ENCODE data around the gene MRPL18. TPM values are rescaled to one million over a fixed set of nuclear protein-coding genes. Genes with fewer than 3 reads are reported as not detected.
A peak's percentile ranks its signal among the peaks of the same experiment; 100 is the strongest.
"Not testable (repeated sequence)": the region's sequence is repeated elsewhere in the genome, so short reads cannot be mapped to it uniquely, and the experiment has no call there.

The MRPL18 gene
- 10 to 100 TPM; 29.7 to 72.1 (median 51.7) TPM for polyA plus RNA-seq

DNA sequence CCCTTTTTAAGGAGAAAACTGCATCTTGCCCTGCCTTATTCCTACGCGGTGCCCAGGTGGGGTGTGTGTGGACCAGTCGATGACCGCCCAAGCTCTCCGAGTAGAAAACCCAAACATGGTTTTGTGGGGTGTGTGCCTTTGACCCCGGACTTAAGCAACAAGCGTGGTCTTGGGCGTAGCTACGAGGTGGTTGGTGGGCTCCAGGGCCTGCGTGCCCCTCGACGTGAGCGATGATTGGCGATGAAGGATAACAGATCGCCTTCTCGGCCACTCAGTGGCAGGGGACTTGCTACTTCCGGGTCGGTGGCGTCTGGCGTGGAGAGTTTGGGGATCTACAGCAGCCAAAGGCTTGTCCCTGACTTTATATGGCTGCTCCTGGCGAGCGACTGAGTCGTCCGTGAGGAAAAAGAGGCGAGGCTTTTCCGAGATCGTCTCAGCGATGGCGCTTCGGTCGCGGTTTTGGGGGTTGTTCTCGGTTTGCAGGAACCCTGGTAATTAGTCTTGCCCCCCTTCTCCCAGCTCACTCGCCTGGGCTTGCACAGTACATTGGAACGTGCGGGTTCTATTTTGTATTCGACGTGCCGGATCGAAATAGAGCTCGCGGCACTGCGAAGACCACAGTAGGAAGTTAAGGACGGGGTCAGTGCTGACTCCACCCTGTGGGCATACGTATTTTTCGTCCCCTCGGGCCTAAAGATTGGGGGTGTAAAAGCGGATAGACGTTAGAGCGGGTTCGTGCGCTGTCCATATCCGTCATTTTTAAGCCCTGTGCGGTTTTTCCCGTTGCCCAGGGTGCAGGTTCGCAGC, at the start of gene MRPL18:
MRPL18 (plus strand) TSS at position 319 of the 807 bp plus-strand sequence; CDS start at position 440, 121 bp downstream.
- H3K27ac ChIP-seq (ENCODE audit: low read depth, low read length), result peak within 1 kb of the TSS; percentile 53
- 0% methylated on average over 56 of the region's 56 CpGs for WGBS, 3 donors

DNA sequence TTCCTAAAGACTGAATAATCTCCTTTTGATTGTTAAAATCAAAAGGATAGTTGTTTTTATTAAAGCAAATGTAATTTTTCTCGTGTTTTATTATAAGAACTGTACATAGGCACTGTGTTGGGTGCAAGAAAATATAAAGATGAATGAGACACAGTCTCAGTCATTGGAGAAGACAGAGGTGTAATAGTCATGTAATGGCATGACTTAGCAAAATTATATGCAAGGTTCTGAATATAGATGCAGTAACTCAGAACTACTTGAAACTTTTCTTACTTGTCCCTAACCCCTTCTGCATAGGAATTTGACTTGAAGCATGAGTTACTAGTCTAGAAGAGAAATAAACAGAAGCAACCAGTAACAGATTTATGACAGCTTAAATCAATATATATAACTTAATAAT, 48.1 kb upstream of the MRPL18 start:
- WGBS, 3 donors, result 73 to 91% (median 81%) methylated on average over 1 of the region's 1 CpG

DNA sequence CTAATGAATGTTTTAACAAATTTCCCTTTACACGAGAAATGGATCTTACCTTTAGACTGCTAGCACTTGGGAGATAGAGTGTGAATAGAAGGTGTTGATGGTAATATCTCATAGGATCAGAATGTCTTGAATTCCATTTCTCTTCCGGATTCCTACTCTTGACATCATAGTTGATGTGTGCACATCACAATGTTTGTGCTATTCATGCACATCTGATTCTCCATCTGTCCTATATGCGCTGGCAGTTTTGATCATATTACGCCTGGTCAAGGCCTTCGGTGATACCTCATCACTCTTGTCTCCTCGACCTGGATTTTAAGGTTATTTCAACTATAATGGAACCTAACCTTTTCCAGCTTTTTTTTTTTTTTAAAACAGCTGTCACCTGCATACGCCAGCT, 45.2 kb upstream of the MRPL18 start:
- 83 to 87% (median 83%) methylated on average over 7 of the region's 7 CpGs for WGBS, 3 donors
- no peak overlapping the region for H3K27ac ChIP-seq (ENCODE audit: low read depth, low read length)

More for the DNA sequence above, 48.1 kb upstream of the MRPL18 start:
- no peak overlapping the region for H3K27ac ChIP-seq (ENCODE audit: low read depth, low read length)

DNA sequence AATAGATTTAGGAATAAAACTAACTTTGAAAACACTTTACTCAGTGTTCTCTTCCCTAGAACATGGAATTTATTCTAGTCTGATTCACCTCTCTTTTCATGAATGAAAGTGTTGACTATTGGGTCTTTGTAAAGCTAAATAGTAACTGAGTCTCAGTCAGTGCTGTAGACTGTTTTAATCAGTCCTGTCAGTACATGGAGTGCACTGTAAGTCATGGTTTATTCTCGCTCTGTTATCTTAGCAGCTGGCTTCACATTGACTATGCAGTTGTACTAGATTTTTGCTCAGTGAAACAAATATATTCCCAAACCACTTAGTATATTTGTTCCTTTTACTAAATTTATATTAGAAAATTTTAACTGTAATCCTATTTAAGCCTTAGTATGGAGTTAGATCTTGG, 43.5 kb upstream of the MRPL18 start:
- WGBS, 3 donors, result 76 to 91% (median 91%) methylated on average over 1 of the region's 1 CpG
- H3K27ac ChIP-seq (ENCODE audit: low read depth, low read length), result no peak overlapping the region

DNA sequence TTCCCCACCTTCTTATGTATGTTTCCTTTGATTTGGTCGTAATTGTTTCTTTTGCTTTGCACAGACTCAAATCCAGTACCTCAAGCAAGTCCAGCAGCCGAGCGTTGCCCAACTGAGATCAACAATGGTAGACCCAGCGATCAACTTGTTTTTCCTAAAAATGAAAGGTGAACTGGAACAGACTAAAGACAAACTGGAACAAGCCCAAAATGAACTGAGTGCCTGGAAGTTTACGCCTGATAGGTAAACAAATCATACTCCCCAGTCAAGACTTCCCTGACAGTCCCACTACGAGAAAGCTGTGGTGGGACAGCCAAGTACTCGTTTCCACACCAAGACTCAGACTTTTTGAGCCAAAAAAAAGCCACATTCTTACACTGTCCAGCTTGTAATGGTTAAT, 42.1 kb upstream of the MRPL18 start:
- 76 to 88% (median 85%) methylated on average over 7 of the region's 7 CpGs for WGBS, 3 donors
- H3K27ac ChIP-seq (ENCODE audit: low read depth, low read length), result not testable (repeated sequence)

DNA sequence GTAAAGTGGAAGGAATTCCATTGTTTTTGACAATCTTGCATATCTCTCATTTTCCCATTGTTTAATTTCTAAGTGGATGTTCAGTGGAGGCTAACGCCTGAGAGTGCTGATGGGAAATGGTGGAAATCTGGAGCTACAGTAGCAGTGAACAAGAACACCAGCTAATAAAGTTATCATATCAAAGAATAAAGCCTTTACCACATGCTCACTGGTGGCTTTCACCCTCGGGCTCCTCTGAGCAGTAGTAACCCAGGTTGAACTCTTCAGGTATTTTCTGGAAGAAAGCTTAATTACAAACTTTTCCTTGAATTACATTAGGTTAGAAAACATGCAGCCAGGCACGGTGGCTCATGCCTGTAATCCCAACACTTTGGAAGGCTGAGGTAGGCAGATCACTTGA, 38.8 kb upstream of the MRPL18 start:
- no peak overlapping the region for H3K27ac ChIP-seq (ENCODE audit: low read depth, low read length)
- 82 to 86% (median 86%) methylated on average over 3 of the region's 3 CpGs for WGBS, 3 donors

DNA sequence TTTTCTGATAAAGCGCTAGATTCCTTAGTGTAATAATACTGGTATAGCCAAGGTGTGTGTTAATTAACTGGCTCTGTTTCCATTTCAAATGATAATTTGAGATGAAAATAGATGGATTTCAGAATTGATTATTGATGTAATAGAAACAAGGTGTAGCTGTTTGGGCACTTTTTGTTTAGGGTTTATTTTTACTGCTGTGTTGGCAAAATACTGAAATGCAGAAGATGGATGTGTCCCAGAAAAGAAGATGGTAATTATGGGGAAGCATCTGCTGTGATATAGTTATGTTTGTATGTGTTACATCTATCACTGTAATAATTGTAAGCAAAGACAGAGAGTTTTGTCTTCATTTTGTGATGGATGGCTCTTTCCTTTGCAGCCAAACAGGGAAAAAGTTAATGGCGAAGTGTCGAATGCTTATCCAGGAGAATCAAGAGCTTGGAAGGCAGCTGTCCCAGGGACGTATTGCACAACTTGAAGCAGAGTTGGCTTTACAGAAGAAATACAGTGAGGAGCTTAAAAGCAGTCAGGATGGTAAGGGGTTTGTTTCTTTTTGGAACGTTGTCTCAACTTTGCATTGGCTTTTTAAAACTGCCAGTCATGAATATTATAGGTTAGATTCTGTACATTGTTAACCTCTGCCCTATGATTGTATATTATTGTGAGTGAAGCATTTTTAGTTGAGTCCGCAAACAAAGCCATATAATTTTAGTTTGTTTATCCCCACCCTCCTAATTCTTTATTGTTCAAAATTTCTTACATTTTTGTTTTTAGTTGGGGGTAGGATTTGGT, 37.0 kb upstream of the MRPL18 start:
- H3K27ac ChIP-seq (ENCODE audit: low read depth, low read length), result no peak overlapping the region
- 75 to 83% (median 82%) methylated on average over 6 of the region's 6 CpGs for WGBS, 3 donors

DNA sequence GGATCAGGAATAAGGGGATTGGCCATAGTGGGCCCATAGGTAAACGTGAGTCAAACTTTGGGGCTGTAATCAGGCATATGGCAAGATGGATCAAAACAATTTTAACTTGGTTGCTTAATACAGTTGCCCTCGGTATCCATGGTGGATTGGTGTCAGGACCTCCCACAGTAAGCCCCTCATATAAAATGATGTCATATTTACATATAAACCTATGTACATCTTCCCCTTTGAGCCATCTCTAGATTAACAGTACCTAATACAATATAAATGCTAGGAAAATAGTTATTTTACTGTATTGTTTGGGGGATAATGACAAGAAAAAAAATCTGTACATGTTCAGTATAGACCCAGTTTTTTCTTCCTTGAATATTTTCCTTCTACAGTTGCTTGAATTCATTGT, 35.9 kb upstream of the MRPL18 start:
- no peak overlapping the region for H3K27ac ChIP-seq (ENCODE audit: low read depth, low read length)
- WGBS, 3 donors, result 83 to 92% (median 84%) methylated on average over 2 of the region's 2 CpGs

DNA sequence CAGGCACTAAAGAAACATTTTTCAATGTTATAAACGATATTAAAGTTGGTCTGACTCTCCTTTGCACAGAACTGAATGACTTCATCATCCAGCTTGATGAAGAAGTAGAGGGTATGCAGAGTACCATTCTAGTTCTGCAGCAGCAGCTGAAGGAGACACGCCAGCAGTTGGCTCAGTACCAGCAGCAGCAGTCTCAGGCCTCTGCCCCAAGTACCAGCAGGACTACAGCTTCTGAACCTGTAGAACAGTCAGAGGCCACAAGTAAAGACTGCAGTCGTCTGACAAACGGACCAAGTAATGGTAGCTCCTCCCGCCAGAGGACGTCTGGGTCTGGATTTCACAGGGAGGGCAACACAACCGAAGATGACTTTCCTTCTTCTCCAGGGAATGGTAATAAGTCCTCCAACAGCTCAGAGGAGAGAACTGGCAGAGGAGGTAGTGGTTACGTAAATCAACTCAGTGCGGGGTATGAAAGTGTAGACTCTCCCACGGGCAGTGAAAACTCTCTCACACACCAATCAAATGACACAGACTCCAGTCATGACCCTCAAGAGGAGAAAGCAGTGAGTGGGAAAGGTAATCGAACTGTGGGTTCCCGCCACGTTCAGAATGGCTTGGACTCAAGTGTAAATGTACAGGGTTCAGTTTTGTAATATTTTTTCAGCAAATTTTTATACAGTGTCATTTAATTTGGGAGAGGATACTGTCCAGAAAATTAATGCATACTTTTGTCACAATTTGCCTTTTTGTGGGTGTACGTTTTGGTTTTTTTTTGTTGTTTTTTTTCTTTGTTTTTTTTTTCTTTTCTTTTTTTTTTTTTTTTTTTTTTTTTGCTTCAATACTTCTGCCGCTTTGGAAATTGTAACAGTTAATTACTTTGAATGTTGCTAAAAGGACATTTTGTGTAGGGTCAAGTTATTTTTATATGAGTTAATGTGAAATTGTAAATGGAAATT, 35.0 kb upstream of the MRPL18 start:
- 67 to 78% (median 74%) methylated on average over 15 of the region's 15 CpGs for WGBS, 3 donors
- H3K27ac ChIP-seq (ENCODE audit: low read depth, low read length), result no peak overlapping the region

DNA sequence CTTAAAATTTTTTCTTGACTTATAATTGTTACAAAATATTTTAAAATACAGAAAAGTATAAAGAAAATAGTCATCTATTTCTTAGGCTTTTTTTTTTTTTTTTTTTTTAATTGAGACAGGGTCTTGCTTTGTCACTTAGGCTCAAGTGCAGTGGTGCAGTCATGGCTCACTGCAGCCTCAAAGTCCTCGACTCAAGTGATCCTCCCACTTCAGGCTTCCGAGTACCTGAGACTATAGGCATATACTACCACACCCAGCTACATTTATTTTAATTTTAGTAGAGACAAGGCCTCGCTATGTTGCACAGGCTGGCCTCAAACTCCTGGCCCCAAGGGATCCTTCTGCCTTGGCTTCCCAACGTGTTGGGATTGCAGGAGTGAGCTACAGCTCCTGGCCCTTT, 33.8 kb upstream of the MRPL18 start:
- H3K27ac ChIP-seq (ENCODE audit: low read depth, low read length), result no peak overlapping the region
- 82 to 88% (median 86%) methylated on average over 4 of the region's 4 CpGs for WGBS, 3 donors

DNA sequence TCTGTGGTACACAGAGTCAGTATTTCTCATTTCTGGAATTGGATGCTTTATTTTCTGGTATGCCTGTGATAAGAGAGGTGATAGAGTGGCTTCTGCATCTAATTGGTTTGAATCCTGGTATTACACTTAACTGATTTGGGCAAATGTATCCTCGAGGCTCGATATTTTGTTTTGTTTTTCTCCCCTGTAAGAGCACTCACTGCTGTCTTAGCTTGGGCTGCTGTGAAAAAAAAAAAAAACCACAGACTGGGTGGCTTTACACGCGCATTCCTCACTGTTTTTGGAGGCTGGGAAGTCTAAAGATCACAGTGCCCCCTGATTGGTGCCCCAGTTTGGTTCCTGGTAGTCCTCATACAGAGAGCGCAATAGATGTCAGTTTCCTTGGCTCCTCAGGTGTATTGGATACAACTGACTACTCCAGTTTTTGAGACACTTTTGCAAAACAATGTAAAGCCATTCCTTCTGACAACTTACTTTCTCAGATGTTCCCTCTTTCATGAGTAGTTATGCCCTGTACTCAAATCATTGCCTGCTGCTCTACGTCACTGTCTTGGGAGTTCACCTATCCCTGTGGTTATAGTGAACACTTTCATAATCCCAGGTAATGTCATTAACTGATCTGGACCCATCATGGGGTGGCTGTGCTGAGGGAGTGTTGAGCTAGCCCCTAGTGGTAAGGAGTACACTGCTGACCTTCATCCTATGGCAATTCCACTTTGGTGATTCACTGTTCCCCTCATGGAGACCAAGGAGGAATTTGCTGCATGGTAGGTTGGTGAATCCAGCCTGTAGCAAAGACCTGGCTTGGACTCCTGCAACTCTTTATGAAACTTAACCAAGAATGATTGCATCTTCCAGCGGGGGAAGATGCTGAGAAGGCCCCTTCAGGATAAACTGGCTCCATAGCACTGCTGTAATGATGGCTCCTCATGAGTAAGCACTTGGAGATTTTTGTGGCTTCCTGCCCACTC, 32.0 kb upstream of the MRPL18 start:
- H3K27ac ChIP-seq (ENCODE audit: low read depth, low read length), result no peak overlapping the region
- 94 to 96% (median 94%) methylated on average over 7 of the region's 7 CpGs for WGBS, 3 donors

DNA sequence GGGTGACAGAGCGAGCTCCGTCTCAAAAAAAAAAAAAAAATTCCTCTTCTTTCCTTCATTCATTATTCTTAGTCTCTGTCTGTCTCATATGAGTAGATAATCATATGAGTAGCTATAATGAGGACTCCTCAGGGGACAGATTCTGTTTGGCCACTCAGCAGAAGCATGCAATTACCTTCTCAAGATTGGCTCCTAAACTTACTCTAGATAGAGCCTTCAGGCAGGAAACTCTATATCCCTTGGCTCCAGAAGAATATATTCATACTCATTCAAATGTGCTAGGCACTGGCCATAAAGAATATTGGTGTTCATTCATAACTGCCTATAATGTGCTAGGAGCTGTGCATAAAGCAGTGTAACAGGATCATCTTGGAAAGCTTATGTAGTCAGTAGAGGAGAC, 30.6 kb upstream of the MRPL18 start:
- 38% methylated on average over 1 of the region's 2 CpGs; no CpG with 5 or more reads in 2 of the 3 donors for WGBS, 3 donors
- H3K27ac ChIP-seq (ENCODE audit: low read depth, low read length), result no peak overlapping the region

DNA sequence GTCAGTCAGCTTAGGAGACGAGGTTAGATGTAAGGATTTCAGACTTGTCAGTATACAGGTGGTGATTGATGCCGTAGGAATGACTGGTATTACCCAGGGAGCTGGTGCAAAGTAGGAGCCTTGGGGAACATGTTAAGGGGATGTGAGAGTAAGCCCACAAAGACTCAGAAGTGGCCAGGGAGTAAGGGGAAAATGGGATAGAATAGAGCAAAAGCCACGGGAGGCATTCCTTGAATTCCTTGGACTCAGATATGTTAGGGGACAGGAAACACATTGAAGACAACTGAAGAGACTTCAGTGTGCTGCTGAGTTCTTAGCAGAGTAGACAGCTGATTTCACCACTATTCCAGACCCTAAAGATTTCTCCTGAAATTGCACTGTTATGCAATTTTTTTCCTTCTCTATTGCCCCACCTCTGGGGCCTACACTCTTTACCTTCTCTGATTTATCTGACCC, 29.6 kb upstream of the MRPL18 start:
- H3K27ac ChIP-seq (ENCODE audit: low read depth, low read length), result no peak overlapping the region
- WGBS, 3 donors, result 47 to 59% (median 50%) methylated on average over 3 of the region's 3 CpGs

DNA sequence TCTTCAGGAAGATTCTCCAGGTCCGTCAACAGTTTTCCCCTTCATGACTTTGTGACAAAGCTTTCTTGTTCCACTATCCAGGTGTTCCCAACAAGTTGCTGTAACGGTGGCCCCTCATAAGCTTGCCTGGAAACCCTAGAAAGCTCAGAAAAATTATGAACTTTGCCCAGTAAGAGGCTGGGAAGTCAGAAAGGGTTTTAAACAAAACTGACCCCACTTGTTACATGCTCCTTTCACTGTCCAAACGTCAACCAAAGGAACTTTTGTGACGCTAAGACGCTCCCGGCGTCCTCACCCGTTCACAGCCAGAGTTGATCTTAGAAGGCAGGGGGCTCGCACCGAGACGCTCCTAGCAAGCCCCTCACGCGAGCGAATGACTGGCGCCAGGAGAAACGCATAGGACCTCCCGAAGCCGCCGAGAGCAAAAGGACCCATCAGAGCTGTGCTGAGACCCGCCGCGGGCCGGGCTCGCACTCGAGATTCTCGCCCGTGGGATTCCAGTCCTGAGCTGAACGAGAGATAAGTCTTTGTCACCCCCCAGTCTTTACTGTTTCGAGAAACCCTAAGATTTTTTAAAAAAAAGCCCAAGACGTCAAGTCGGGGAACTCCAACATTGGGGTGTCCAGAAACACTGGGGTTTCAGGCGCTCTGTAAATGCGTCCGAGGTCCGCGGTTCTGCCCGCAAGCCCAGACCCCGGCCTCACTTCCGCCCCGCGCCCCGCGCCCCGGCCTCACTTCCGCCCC, 29.0 kb upstream of the MRPL18 start:
- WGBS, 3 donors, result 3 to 8% (median 6%) methylated on average over 44 to 45 of the region's 45 CpGs
- H3K27ac ChIP-seq (ENCODE audit: low read depth, low read length), result no peak overlapping the region

DNA sequence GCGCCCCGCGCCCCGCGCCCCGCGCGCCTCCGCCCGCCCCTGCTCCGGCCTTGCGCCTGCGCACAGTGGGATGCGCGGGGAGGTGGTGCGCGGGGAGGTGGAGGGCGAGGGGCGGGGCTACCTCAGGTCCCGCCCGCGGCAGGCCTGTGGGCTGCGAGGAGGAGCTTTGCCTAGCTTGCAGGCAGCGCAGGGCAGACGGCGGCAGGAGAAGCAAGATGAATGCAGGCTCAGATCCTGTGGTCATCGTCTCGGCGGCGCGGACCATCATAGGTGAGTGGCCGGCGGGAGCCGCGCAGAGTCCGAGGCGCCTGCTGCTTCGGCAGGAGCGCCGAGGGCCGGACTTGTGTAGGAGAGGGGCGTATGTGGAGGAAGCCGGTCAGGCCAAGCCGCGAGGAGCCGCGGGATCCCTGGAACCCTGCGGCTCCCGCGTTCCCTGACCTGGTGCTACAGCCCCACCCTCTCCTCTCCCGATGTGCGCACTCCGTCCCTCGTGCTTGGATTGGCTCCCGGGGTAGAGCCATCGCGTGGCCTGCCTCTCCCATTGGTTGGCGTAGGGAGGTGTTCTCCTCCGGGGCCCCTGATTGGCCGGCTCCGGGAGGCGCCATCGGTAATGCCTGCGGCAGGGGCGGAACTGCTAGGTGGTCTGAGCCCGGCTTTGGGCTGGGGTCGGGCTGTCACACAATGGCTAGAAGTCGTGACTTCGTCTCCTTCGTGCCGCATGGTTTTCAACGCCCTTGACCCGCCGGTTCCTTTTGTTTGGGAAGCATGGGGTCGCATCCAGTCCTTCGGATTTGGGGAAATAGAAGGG, 28.2 kb upstream of the MRPL18 start, which contains the start of gene ACAT2:
ACAT2 (plus strand) TSS at position 173 of the 808 bp plus-strand sequence; CDS start at position 216, 43 bp downstream.
- peak within 1 kb of the TSS; percentile 44 for H3K27ac ChIP-seq (ENCODE audit: low read depth, low read length)
- 0 to 1% (median 0%) methylated on average over 39 to 76 of the region's 76 CpGs for WGBS, 3 donors

Measured in adipose tissue (tissue), 3 donors.